CD8-positive, alpha-beta memory T cell (primary cell): ENCODE results near the gene HERC6. TPM values are rescaled to one million over a fixed set of nuclear protein-coding genes. Genes with fewer than 3 reads are reported as not detected.
"Not testable (repeated sequence)": the region's sequence is repeated elsewhere in the genome, so short reads cannot be mapped to it uniquely, and the experiment has no call there.

Source experiments
- CTCF ChIA-PET: fragments of 350-600 bp; sonication (Branson Sonifier 250); formaldehyde crosslinking; loops from one replicate; lab custom pipeline; 2021; ENCODE audit warnings: antibody characterized with exemption; lab: Charles Lee
- POLR2A ChIA-PET: fragments of 350-600 bp; sonication (Branson Sonifier 250); formaldehyde crosslinking; loops from one replicate; lab custom pipeline; 2021; ENCODE audit warnings: antibody characterized with exemption; lab: Charles Lee
- DNase-seq, 5 donors: peaks; one replicate each; pipeline versions ENCODE4 v3.0.0 to v3.0.0-alpha.2; 2020 to 2022; ENCODE audit warnings: mixed read lengths in 1 of 5
- H3K27ac ChIP-seq: one replicate; pipeline ENCODE4 v1.7.0; 2013; ENCODE audit warnings: low read depth, mild to moderate bottlenecking, low read length, moderate library complexity
- H3K27me3 ChIP-seq: 2 replicates; pipeline ENCODE4 v1.7.0; 2013; ENCODE audit warnings: low read length, mild to moderate bottlenecking; ENCODE audit not compliant: insufficient read depth, poor library complexity, severe bottlenecking
- H3K36me3 ChIP-seq: 2 replicates; pipeline ENCODE4 v1.7.0; 2013; ENCODE audit warnings: mild to moderate bottlenecking, low read length, moderate library complexity; ENCODE audit not compliant: insufficient read depth
- H3K4me1 ChIP-seq: 2 replicates; pipeline ENCODE4 v1.7.0; 2013; ENCODE audit warnings: mild to moderate bottlenecking, low read length, moderate library complexity; ENCODE audit not compliant: insufficient read depth
- H3K4me3 ChIP-seq: 2 replicates; pipeline ENCODE4 v1.7.0; 2013; ENCODE audit warnings: mild to moderate bottlenecking, low read length
- H3K9me3 ChIP-seq: 2 replicates; pipeline ENCODE4 v1.7.0; 2013; ENCODE audit warnings: mild to moderate bottlenecking, low read length
- H3K27ac Mint-ChIP-seq, 8 donors: one replicate each; pipeline ENCODE4 v1.8.0; 2020 to 2021; ENCODE audit warnings: mixed read lengths in 8 of 8, mild to moderate bottlenecking in 6 of 8, inconsistent platforms in 3 of 8, moderate library complexity in 3 of 8
- H3K27me3 Mint-ChIP-seq, 2 donors: one replicate each; pipeline ENCODE4 v1.8.0; 2020 to 2021; ENCODE audit warnings: mixed read lengths in 2 of 2, mild to moderate bottlenecking in 1 of 2, moderate library complexity in 1 of 2
- H3K36me3 Mint-ChIP-seq, 3 donors: one replicate each; pipeline ENCODE4 v1.8.0; 2020 to 2021; ENCODE audit warnings: mixed read lengths in 3 of 3, inconsistent platforms in 1 of 3, mild to moderate bottlenecking in 1 of 3
- H3K4me1 Mint-ChIP-seq, 3 donors: one replicate each; pipeline ENCODE4 v1.8.0; 2020 to 2021; ENCODE audit warnings: mixed read lengths in 3 of 3, inconsistent platforms in 1 of 3, mild to moderate bottlenecking in 1 of 3
- H3K4me3 Mint-ChIP-seq, 7 donors: one replicate each; pipeline ENCODE4 v1.8.0; 2020 to 2021; ENCODE audit warnings: mixed read lengths in 7 of 7, mild to moderate bottlenecking in 6 of 7, moderate library complexity in 4 of 7, inconsistent platforms in 2 of 7
- H3K9me3 Mint-ChIP-seq, 5 donors: one replicate each; pipeline ENCODE4 v1.8.0; 2020 to 2022; ENCODE audit warnings: mixed read lengths in 5 of 5, mild to moderate bottlenecking in 3 of 5, moderate library complexity in 2 of 5, inconsistent platforms in 1 of 5
- polyA plus RNA-seq: library from polyadenylated mRNA; unstranded; fragments of 300-500 nt; fragmentation: Illumina TruSeq; gene quantifications from one replicate; pipeline ENCODE4 v1.2.3, GENCODE V29; 2021
- total RNA-seq, 2 experiments: library from RNA; stranded (reverse); gene quantifications; one replicate each; pipeline ENCODE4 v1.2.3, GENCODE V29; 2021

HERC6 gene
- total and polyA plus RNA-seq, 3 experiments from 2014 or later: 3.7 to 27.0 (median 5.4) TPM

DNA sequence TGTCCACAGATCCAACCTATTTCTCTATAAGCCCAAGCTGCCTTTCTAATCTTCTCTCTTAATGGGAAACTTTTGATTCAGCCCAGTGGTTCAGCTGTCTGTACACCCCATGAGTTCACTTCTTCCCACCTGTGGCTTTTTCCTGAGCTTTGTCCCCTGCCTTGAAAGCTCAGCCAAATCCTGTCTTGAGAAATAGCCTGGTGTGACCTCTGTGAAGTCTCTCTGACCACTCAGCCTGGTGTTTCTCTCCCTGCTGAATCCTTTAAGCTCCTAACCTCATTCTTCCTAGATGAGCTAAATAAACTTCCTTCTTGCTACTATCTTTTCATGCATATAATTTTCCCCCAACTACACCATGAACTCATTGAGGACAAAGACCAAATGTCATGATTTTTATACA lies 63.0 kb downstream of the HERC6 start:
- CTCF ChIA-PET: interaction anchor here (1.5 kb wide), 1 partner anchor 13 kb away, joined by 3 read pairs; no protein-coding TSS in a partner anchor
- Histone ChIP-seq H3K36me3 (no peaks in the 10 kb centered on the region), H3K4me1 (no peaks in the 10 kb centered on the region), H3K9me3 (no peaks in the 10 kb centered on the region), H3K27me3 (no peaks in the 10 kb centered on the region), H3K4me3 (no peak overlapping the region), H3K27ac (no peak overlapping the region)
- Mint-ChIP-seq H3K4me3 (no peak overlapping the region), H3K9me3 (no peaks in the 10 kb centered on the region), H3K4me1 (peaks cover 0 to 3% (median 0%) of the 10 kb centered on the region in 3 donors), H3K36me3 (peaks cover 10 to 45% (median 14%) of the 10 kb centered on the region in 3 donors), H3K27me3 (no peaks in the 10 kb centered on the region), H3K27ac (peak overlapping the region in 7 of 8 donors; percentile 5 to 80 (median 29))
- POLR2A ChIA-PET: no interaction called here
- DNase-seq: no peak

DNA sequence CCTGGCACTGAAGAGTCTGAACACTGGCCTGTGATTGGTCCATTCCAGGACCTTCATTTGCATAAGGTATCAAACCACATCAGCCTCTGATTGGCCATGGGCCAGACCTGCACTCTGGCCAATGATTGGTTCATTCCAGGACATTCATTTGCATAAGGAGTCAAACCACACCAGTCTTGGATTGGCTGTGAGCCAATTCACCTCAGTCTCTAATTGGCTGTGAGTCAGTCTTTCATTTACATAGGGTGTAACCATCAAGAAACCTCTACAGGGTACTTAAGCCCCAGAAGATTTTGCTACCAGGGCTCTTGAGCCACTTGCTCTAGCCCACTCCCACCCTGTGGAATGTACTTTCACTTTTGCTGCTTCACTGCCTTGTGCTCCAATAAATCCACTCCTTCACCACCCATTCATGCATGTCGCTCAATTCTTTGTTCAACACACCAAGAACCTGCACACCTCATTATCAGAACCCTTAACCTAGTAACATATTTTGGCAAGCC lies 64.1 kb downstream of the HERC6 start:
- H3K27ac Mint-ChIP-seq: peak overlapping the region in 6 of 8 donors; percentile 24 to 97 (median 82)
- H3K36me3 Mint-ChIP-seq: peaks cover 10 to 42% (median 12%) of the 10 kb centered on the region in 3 donors
- H3K27me3 Mint-ChIP-seq: no peaks in the 10 kb centered on the region
- H3K27me3 ChIP-seq: no peaks in the 10 kb centered on the region
- POLR2A ChIA-PET: no interaction called here
- H3K27ac ChIP-seq: no peak overlapping the region
- CTCF ChIA-PET: no interaction called here
- no peak for DNase-seq
- H3K4me1 Mint-ChIP-seq: peaks cover 0 to 3% (median 0%) of the 10 kb centered on the region in 3 donors
- H3K9me3 ChIP-seq: no peaks in the 10 kb centered on the region
- no peaks in the 10 kb centered on the region for H3K4me1 ChIP-seq
- no peak overlapping the region for H3K4me3 ChIP-seq
- no peak overlapping the region for H3K4me3 Mint-ChIP-seq
- H3K9me3 Mint-ChIP-seq: no peaks in the 10 kb centered on the region
- no peaks in the 10 kb centered on the region for H3K36me3 ChIP-seq

GRCh38 chr4:88443486-88443885 lies 64.8 kb downstream of the HERC6 start:
- no peaks in the 10 kb centered on the region for H3K4me1 ChIP-seq
- H3K9me3 ChIP-seq: no peaks in the 10 kb centered on the region
- ChIA-PET POLR2A (no interaction called here), CTCF (interaction anchor here (0.7 kb wide), 1 partner anchor 21 kb away, joined by 3 read pairs; no protein-coding TSS in a partner anchor)
- no peak overlapping the region for H3K4me3 ChIP-seq
- H3K27ac ChIP-seq: no peak overlapping the region
- H3K27me3 ChIP-seq: no peaks in the 10 kb centered on the region
- H3K4me3 Mint-ChIP-seq: no peak overlapping the region
- no peaks in the 10 kb centered on the region for H3K27me3 Mint-ChIP-seq
- peaks cover 0 to 3% (median 0%) of the 10 kb centered on the region in 3 donors for H3K4me1 Mint-ChIP-seq
- no peak for DNase-seq
- peak overlapping the region in 2 of 8 donors; percentile 47 to 97 for H3K27ac Mint-ChIP-seq
- H3K36me3 ChIP-seq: no peaks in the 10 kb centered on the region
- H3K9me3 Mint-ChIP-seq: no peaks in the 10 kb centered on the region
- peaks cover 10 to 40% (median 12%) of the 10 kb centered on the region in 3 donors for H3K36me3 Mint-ChIP-seq

DNA sequence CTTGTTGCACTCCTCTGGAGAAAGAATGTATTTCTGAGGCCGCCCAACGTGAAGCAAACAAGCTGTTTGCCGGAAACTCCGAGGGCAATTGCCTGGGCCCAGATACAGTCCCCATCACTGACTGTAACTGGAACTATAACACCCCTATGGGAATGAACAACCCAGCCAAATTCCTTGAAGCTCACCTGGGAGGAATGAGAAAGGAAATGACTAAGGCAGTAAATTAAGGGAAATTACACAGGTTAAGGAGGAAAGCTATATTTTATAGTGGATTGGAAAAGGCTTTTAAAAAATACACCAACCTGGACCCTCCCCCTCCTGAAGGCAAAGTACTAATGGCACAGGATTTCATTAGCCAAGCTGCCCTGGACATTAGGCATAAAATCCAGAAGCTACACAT lies 66.6 kb downstream of the HERC6 start:
- H3K27ac ChIP-seq: no peak overlapping the region
- no peaks in the 10 kb centered on the region for H3K4me1 ChIP-seq
- Mint-ChIP-seq H3K36me3 (peaks cover 7 to 27% (median 10%) of the 10 kb centered on the region in 3 donors), H3K9me3 (no peaks in the 10 kb centered on the region), H3K4me3 (no peak overlapping the region), H3K27me3 (no peaks in the 10 kb centered on the region), H3K27ac (peak overlapping the region in 1 of 8 donors; percentile 38), H3K4me1 (peaks cover 0 to 3% (median 0%) of the 10 kb centered on the region in 3 donors)
- H3K27me3 ChIP-seq: no peaks in the 10 kb centered on the region
- H3K9me3 ChIP-seq: no peaks in the 10 kb centered on the region
- DNase-seq: no peak
- H3K36me3 ChIP-seq: no peaks in the 10 kb centered on the region
- ChIA-PET CTCF (interaction anchor here (0.6 to 1.4 kb wide), 3 partner anchors 9 to 70 kb away, joined by 3 to 4 read pairs (median 3); no protein-coding TSS in a partner anchor), POLR2A (no interaction called here)
- no peak overlapping the region for H3K4me3 ChIP-seq

DNA sequence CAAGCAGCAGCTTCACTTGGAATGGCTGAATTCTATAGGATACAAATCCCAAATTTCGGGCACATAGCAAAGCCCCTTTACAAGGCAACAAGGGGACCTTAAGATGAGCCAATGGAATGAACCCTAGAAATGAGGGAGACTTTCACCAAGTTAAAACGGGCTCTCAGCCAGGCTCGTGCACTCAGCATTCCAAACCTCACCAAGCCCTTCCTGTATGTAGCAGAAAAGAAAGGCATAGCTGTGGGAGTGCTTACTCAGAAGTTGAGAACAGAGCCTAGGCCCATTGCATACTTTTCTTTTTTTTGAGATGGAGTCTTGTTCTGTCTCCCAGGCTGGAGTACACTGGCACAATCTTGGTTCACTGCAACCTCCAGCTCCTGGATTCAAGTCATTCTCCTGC lies 67.5 kb downstream of the HERC6 start:
- CTCF ChIA-PET: interaction anchor here (1.2 to 1.4 kb wide), 2 partner anchors 9 to 69 kb away, joined by 3 to 4 read pairs; no protein-coding TSS in a partner anchor
- Mint-ChIP-seq H3K4me3 (no peak overlapping the region), H3K27ac (peak overlapping the region in 3 of 8 donors; percentile 11 to 75 (median 52)), H3K27me3 (no peaks in the 10 kb centered on the region), H3K36me3 (peaks cover 7 to 19% (median 10%) of the 10 kb centered on the region in 3 donors), H3K4me1 (peaks cover 0 to 3% (median under 1%) of the 10 kb centered on the region in 3 donors), H3K9me3 (no peaks in the 10 kb centered on the region)
- Histone ChIP-seq H3K9me3 (no peaks in the 10 kb centered on the region), H3K4me3 (no peak overlapping the region), H3K27ac (no peak overlapping the region), H3K36me3 (no peaks in the 10 kb centered on the region), H3K27me3 (no peaks in the 10 kb centered on the region), H3K4me1 (no peaks in the 10 kb centered on the region)
- POLR2A ChIA-PET: no interaction called here
- DNase-seq: no peak

- POLR2A ChIA-PET: interaction anchor here (1.6 kb wide), 1 partner anchor 9 kb away, joined by 3 read pairs; the partner anchor contains the start of gene HERC5
Observed at GRCh38 chr4:88447371-88448095, 68.9 kb downstream of the HERC6 start.

GRCh38 chr4:88448211-88448765 lies 69.6 kb downstream of the HERC6 start:
- H3K4me1 Mint-ChIP-seq, H3K27ac ChIP-seq, H3K9me3 ChIP-seq, H3K36me3 ChIP-seq, DNase-seq, H3K4me3 Mint-ChIP-seq, H3K27me3 Mint-ChIP-seq, H3K36me3 Mint-ChIP-seq, H3K9me3 Mint-ChIP-seq, H3K27me3 ChIP-seq, H3K4me1 ChIP-seq, H3K4me3 ChIP-seq: not testable (repeated sequence)
- POLR2A ChIA-PET: interaction anchor here (1.6 kb wide), 1 partner anchor 9 kb away, joined by 3 read pairs; the partner anchor contains the start of gene HERC5
- CTCF ChIA-PET: interaction anchor here (1.4 to 2.2 kb wide), 2 partner anchors 8 to 16 kb away, joined by 4 to 7 read pairs; partner anchors contain the start of gene HERC5
- H3K27ac Mint-ChIP-seq: peak overlapping the region in 2 of 8 donors; percentile 57 to 72

More at GRCh38 chr4:88447371-88448095, 68.9 kb downstream of the HERC6 start:
- CTCF ChIA-PET: interaction anchor here (1.4 to 2.2 kb wide), 2 partner anchors 9 to 17 kb away, joined by 4 to 7 read pairs; partner anchors contain the start of gene HERC5
- no peaks in the 10 kb centered on the region for H3K4me1 ChIP-seq
- H3K27me3 ChIP-seq: no peaks in the 10 kb centered on the region
- H3K36me3 Mint-ChIP-seq: peaks cover 2 to 9% (median 6%) of the 10 kb centered on the region in 3 donors
- no peak for DNase-seq
- no peaks in the 10 kb centered on the region for H3K9me3 ChIP-seq
- no peak overlapping the region for H3K27ac ChIP-seq
- no peak overlapping the region for H3K4me3 ChIP-seq
- peaks cover 0 to 9% (median 3%) of the 10 kb centered on the region in 3 donors for H3K4me1 Mint-ChIP-seq
- no peaks in the 10 kb centered on the region for H3K36me3 ChIP-seq
- no peaks in the 10 kb centered on the region for H3K9me3 Mint-ChIP-seq
- no peak overlapping the region for H3K4me3 Mint-ChIP-seq
- peak overlapping the region in 2 of 8 donors; percentile 4 to 57 for H3K27ac Mint-ChIP-seq
- H3K27me3 Mint-ChIP-seq: no peaks in the 10 kb centered on the region
